ENCODE data around the gene TRAPPC2L.

The TRAPPC2L gene

GRCh38 chr16:88856828-88857727 lies at the start of gene TRAPPC2L, which contains the start of gene GALNS:
TSS of gene TRAPPC2L (plus strand) at chr16:88857127. CDS start at chr16:88857151, 24 bp downstream.
TSS of gene GALNS (minus strand) at chr16:88856947. CDS start at chr16:88856877, 70 bp downstream.
- DNase-seq (ENCODE audit: low read depth in 2 of 2), result peak; percentile 98 to 99

- DNase-seq (ENCODE audit: low read depth in 2 of 2), result no peak
These were observed 49.7 kb upstream of the TRAPPC2L start for GRCh38 chr16:88807142-88807625.

- no peak for DNase-seq (ENCODE audit: low read depth in 2 of 2)
These were observed 49.1 kb upstream of the TRAPPC2L start for GRCh38 chr16:88807626-88808453.

GRCh38 chr16:88809068-88809675 lies 47.8 kb upstream of the TRAPPC2L start:
- DNase-seq (ENCODE audit: low read depth in 2 of 2), result no peak

- DNase-seq (ENCODE audit: low read depth in 2 of 2), result no peak
These were observed 47.2 kb upstream of the TRAPPC2L start for GRCh38 chr16:88809676-88810165.

GRCh38 chr16:88810166-88810911 lies 46.6 kb upstream of the TRAPPC2L start:
- no peak for DNase-seq (ENCODE audit: low read depth in 2 of 2)

GRCh38 chr16:88810912-88811768 lies 45.8 kb upstream of the TRAPPC2L start:
- peak in 1 of 2 donors; percentile 33 for DNase-seq (ENCODE audit: low read depth in 2 of 2)

- DNase-seq (ENCODE audit: low read depth in 2 of 2), result peak; percentile 96
These were observed 45.0 kb upstream of the TRAPPC2L start, which contains the start of gene APRT for GRCh38 chr16:88811769-88812512. TSS of gene APRT (minus strand) at chr16:88811928. CDS start at chr16:88811899, 29 bp downstream.

GRCh38 chr16:88812513-88813268 lies 44.2 kb upstream of the TRAPPC2L start:
- no peak for DNase-seq (ENCODE audit: low read depth in 2 of 2)

- DNase-seq (ENCODE audit: low read depth in 2 of 2), result no peak
These were observed 43.4 kb upstream of the TRAPPC2L start for GRCh38 chr16:88813269-88814143.

GRCh38 chr16:88814144-88814502 lies 42.8 kb upstream of the TRAPPC2L start:
- no peak for DNase-seq (ENCODE audit: low read depth in 2 of 2)

GRCh38 chr16:88815227-88815626 lies 41.7 kb upstream of the TRAPPC2L start:
- no peak for DNase-seq (ENCODE audit: low read depth in 2 of 2)

GRCh38 chr16:88815901-88816589 lies 40.9 kb upstream of the TRAPPC2L start:
- no peak for DNase-seq (ENCODE audit: low read depth in 2 of 2)

- DNase-seq (ENCODE audit: low read depth in 2 of 2), result no peak
These were observed 40.0 kb upstream of the TRAPPC2L start for GRCh38 chr16:88816736-88817535.

- DNase-seq (ENCODE audit: low read depth in 2 of 2), result no peak
These were observed 38.9 kb upstream of the TRAPPC2L start for GRCh38 chr16:88817785-88818574.
